ENCODE data around the gene DNM3. TPM values are rescaled to one million over a fixed set of nuclear protein-coding genes. Genes with fewer than 3 reads are reported as not detected.

The DNM3 gene
- total RNA-seq, 1 experiment from 2014 or later, result 0.71 TPM

- POLR2A ChIA-PET (ENCODE audit: low non-redundant PET), result no interaction called here
- intact Hi-C loops (cut with micrococcal nuclease; ENCODE audit: unreplicated experiment), result no loop called here
- TF ChIP-seq CTCF (conservative IDR thresholded peaks at IDR 0.05; ENCODE audit: low read depth, low read length) (no peak), EZH2 (IDR thresholded peaks at IDR 0.05; ENCODE audit: borderline replicate concordance, low read depth, low read length, poor library complexity, severe bottlenecking) (no peak)
- CTCF ChIA-PET, result no interaction called here
- Histone ChIP-seq H3K4me3 (ENCODE audit: low read depth, low read length, poor library complexity, severe bottlenecking) (no peak overlapping the region), H3K4me1 (ENCODE audit: insufficient read depth, low read length, poor library complexity, severe bottlenecking) (no peaks in the 10 kb centered on the region), H3K27ac (ENCODE audit: low read depth, low read length, poor library complexity, severe bottlenecking) (no peak overlapping the region), H3K9me3 (ENCODE audit: low read depth, low read length, poor library complexity, severe bottlenecking) (no peaks in the 10 kb centered on the region), H3K36me3 (ENCODE audit: insufficient read depth, low read length, poor library complexity, severe bottlenecking) (no peaks in the 10 kb centered on the region), H3K27me3 (replicated peaks; ENCODE audit: insufficient read depth, low read depth, low read length, poor library complexity) (no peaks in the 10 kb centered on the region)
- no TSS peak for BruUV-seq (replicated peaks)
- DNase-seq (ENCODE audit: low spot score), result no peak
Observed at GRCh38 chr1:172421974-172422604, 580.8 kb downstream of the DNM3 start.

GRCh38 chr1:172423336-172423735 lies 582.0 kb downstream of the DNM3 start:
- no peaks in the 10 kb centered on the region for H3K9me3 ChIP-seq (ENCODE audit: low read depth, low read length, poor library complexity, severe bottlenecking)
- ChIA-PET CTCF (no interaction called here), POLR2A (ENCODE audit: low non-redundant PET) (no interaction called here)
- intact Hi-C loops (cut with micrococcal nuclease; ENCODE audit: unreplicated experiment), result no loop called here
- no peaks in the 10 kb centered on the region for H3K27me3 ChIP-seq (replicated peaks; ENCODE audit: insufficient read depth, low read depth, low read length, poor library complexity)
- no TSS peak for BruUV-seq (replicated peaks)
- DNase-seq (ENCODE audit: low spot score), result no peak
- no peaks in the 10 kb centered on the region for H3K4me1 ChIP-seq (ENCODE audit: insufficient read depth, low read length, poor library complexity, severe bottlenecking)
- no peak overlapping the region for H3K27ac ChIP-seq (ENCODE audit: low read depth, low read length, poor library complexity, severe bottlenecking)
- no peaks in the 10 kb centered on the region for H3K36me3 ChIP-seq (ENCODE audit: insufficient read depth, low read length, poor library complexity, severe bottlenecking)
- TF ChIP-seq EZH2 (IDR thresholded peaks at IDR 0.05; ENCODE audit: borderline replicate concordance, low read depth, low read length, poor library complexity, severe bottlenecking), result no peak
- TF ChIP-seq CTCF (conservative IDR thresholded peaks at IDR 0.05; ENCODE audit: low read depth, low read length), result no peak
- no peak overlapping the region for H3K4me3 ChIP-seq (ENCODE audit: low read depth, low read length, poor library complexity, severe bottlenecking)

GRCh38 chr1:172425339-172425738 lies 584.0 kb downstream of the DNM3 start:
- no peak overlapping the region for H3K4me3 ChIP-seq (ENCODE audit: low read depth, low read length, poor library complexity, severe bottlenecking)
- H3K27me3 ChIP-seq (replicated peaks; ENCODE audit: insufficient read depth, low read depth, low read length, poor library complexity), result no peaks in the 10 kb centered on the region
- no peak overlapping the region for H3K27ac ChIP-seq (ENCODE audit: low read depth, low read length, poor library complexity, severe bottlenecking)
- H3K9me3 ChIP-seq (ENCODE audit: low read depth, low read length, poor library complexity, severe bottlenecking), result no peaks in the 10 kb centered on the region
- DNase-seq (ENCODE audit: low spot score), result no peak
- TF ChIP-seq CTCF (conservative IDR thresholded peaks at IDR 0.05; ENCODE audit: low read depth, low read length), result no peak
- no peak for TF ChIP-seq EZH2 (IDR thresholded peaks at IDR 0.05; ENCODE audit: borderline replicate concordance, low read depth, low read length, poor library complexity, severe bottlenecking)
- BruUV-seq (replicated peaks), result no TSS peak
- intact Hi-C loops (cut with micrococcal nuclease; ENCODE audit: unreplicated experiment), result no loop called here
- POLR2A ChIA-PET (ENCODE audit: low non-redundant PET), result no interaction called here
- H3K4me1 ChIP-seq (ENCODE audit: insufficient read depth, low read length, poor library complexity, severe bottlenecking), result no peaks in the 10 kb centered on the region
- no peaks in the 10 kb centered on the region for H3K36me3 ChIP-seq (ENCODE audit: insufficient read depth, low read length, poor library complexity, severe bottlenecking)
- CTCF ChIA-PET, result interaction anchor here (0.5 to 1.1 kb wide), 2 partner anchors 423 to 1061 kb away, joined by 4 to 8 read pairs; no protein-coding TSS in a partner anchor

Measured in A673 (cell line).